ENCODE data around the gene SPAG17. TPM values are rescaled to one million over a fixed set of nuclear protein-coding genes. Genes with fewer than 3 reads are reported as not detected.

SPAG17 gene
- total and polyA plus RNA-seq, 2 experiments from 2014 or later, result 1.0 to 1.1 TPM

- no peaks in the 10 kb centered on the region for H4K20me1 ChIP-seq (replicated peaks; ENCODE audit: insufficient read depth)
- Mint-ChIP-seq H3K9me3 (no peaks in the 10 kb centered on the region), H3K4me1 (peaks cover 12% of the 10 kb centered on the region; the same call in 2 of the 3 replicates), H3K27ac (no peak overlapping the region), H3K4me3 (no peak overlapping the region), H3K36me3 (ENCODE audit: low read depth) (no peaks in the 10 kb centered on the region), H3K27me3 (ENCODE audit: insufficient read depth, low read depth, poor library complexity) (peaks cover 2% of the 10 kb centered on the region)
- peaks cover 6% of the 10 kb centered on the region; the same call in 1 of the 2 replicates for H3K4me1 ChIP-seq (ENCODE audit: insufficient read depth)
- ATAC-seq (no peak), DNase-seq (ENCODE audit: low spot score) (no peak)
- H3K4me3 ChIP-seq, result no peak overlapping the region
- no peaks in the 10 kb centered on the region for H3K27me3 ChIP-seq (ENCODE audit: insufficient read depth)
- TF ChIP-seq STAT1 (IDR thresholded peaks at IDR 0.05; ENCODE audit: unreplicated experiment), result no peak
- TF ChIP-seq EZH2 (IDR thresholded peaks at IDR 0.05; ENCODE audit: low read depth, unreplicated experiment), result no peak
- no peak for TF ChIP-seq NANOG (IDR thresholded peaks at IDR 0.05; ENCODE audit: borderline replicate concordance)
- no peak for TF ChIP-seq POLR2AphosphoS5 (IDR thresholded peaks at IDR 0.05; ENCODE audit: low read depth)
- TF ChIP-seq EZH2phosphoT487 (IDR thresholded peaks at IDR 0.05; ENCODE audit: unreplicated experiment), result no peak
- no peak for TF ChIP-seq JUNB (IDR thresholded peaks at IDR 0.05; ENCODE audit: unreplicated experiment)
- TF ChIP-seq REST (IDR thresholded peaks at IDR 0.05; ENCODE audit: unreplicated experiment), result no peak
- no peak for TF ChIP-seq CREB1 (CRISPR knock-in tag; IDR thresholded peaks at IDR 0.05; ENCODE audit: low read depth)
- no peak for TF ChIP-seq ZNF462 (CRISPR knock-in tag; IDR thresholded peaks at IDR 0.05)
- H3K9me2 ChIP-seq (ENCODE audit: insufficient read depth), result no peaks in the 10 kb centered on the region
- H3F3A ChIP-seq (replicated peaks; ENCODE audit: low read depth), result no peaks in the 10 kb centered on the region
- no peak overlapping the region for H3K4me2 ChIP-seq
- H2AFZ ChIP-seq, result no peak overlapping the region
- H3K27ac ChIP-seq (ENCODE audit: low read depth), result no peak overlapping the region
- no peaks in the 10 kb centered on the region for H3K79me2 ChIP-seq (replicated peaks; ENCODE audit: insufficient read depth)
- no peaks in the 10 kb centered on the region for H3K36me3 ChIP-seq (ENCODE audit: insufficient read depth)
These were observed 67.5 kb downstream of the SPAG17 start for GRCh38 chr1:118117521-118117920.
